ENCODE measurements around the gene DLGAP1. TPM values are rescaled to one million over a fixed set of nuclear protein-coding genes. Genes with fewer than 3 reads are reported as not detected.

DLGAP1 gene
- total and polyA plus RNA-seq, 2 of the 8 experiments (the other 6 are each of a cell fraction or from before 2014, with no cell fraction given), result 11.8 to 16.9 TPM

DNA sequence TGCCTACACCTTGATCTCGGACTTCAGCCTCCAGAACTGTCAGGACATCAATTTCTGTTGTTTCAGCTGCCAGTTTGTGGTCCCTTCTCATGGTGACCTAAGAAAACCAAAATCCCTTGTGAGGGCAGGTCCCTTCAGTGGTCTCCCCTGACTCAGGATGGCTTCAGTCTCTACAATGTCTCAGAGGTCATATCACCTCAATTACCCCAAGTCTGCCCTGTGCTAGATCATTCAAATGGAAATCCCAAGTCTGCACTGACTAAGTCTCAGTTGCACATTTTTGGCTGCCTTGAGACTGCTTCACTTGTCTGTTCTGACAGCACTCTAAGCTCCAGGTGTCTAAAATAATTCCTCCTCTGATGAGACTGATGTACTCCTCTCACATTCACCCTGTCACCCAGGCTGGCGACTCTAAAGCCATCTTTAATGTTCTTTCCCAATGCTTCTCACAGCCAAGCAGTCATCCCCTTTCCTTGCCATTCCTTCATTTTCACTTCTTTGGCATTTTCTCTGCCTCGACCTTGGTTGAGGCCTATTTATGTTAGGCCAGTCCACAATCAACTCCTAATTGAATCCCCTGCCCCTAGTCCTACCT is 470.8 kb downstream of the DLGAP1 start (continued):
- TF ChIP-seq CHD7 (IDR thresholded peaks at IDR 0.05; ENCODE audit: insufficient replicate concordance, low read length) (no peak), BRCA1 (IDR thresholded peaks at IDR 0.05; ENCODE audit: low read depth, low read length) (no peak)
